Stimulated activated CD8-positive, alpha-beta memory T cell treated with anti-CD3 and anti-CD28 coated beads, Interleukin-12 subunit alpha, Interleukin-12 subunit beta, amount 100 ng/mL, for 24 hours (primary cell): ENCODE results near the gene REXO1.

Source experiments
- DNase-seq: peaks from one replicate; pipeline ENCODE4 v3.0.0-alpha.2; 2020; ENCODE audit errors: extremely low read depth

REXO1 gene

DNA sequence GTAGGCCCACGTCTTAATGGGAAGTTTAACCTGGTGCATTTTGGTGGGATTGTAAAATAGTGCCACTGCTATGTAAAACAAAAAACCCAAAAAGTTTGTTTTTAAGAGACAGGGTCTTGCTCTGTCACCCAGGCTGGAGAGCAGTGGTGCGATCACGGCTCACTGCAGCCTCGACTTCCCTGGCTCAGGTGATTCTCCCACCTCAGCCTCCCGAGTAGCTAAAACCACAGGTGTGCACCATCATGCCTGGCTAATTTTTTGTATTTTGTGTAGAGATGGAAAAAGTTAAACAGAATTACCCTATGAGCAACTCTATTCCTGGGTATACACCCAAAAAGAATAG, 820 bp upstream of the REXO1 start:
- DNase-seq: no peak

DNA sequence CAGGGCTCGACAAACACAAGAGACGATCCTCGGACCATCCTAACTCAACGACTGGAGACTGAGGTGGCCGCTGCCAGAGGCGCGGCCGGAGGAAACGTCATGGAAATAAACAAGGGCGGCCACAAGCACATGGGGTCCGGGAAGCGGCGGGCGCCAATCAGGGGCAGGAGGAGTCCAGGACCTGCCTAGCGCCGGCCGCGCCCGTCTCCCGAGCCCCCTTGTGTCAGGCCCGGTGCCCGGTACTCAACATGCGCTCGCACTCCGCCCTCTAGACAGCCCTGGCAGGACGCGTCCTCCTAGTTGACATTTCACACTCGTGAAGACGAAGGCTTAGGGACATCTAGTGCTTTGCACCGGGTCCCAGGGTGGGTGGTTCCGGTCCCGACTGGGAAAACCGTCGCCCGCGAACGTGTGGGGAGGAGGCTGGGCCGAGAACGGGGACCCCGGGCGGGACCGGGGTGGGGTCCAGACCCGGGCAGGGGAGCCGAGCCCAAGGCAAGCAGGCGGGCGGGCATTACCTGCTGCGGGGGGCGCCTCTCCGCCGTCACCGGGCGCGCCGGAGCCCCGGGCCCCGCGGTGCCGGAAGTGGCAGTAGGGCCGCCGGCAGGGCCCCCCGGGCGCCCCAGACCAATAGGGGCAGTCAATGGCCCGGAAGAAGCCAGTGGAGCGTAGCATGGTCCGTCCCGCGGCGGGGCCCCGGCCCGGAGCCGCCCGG, 442 bp downstream of the REXO1 start:
- DNase-seq: no peak

DNA sequence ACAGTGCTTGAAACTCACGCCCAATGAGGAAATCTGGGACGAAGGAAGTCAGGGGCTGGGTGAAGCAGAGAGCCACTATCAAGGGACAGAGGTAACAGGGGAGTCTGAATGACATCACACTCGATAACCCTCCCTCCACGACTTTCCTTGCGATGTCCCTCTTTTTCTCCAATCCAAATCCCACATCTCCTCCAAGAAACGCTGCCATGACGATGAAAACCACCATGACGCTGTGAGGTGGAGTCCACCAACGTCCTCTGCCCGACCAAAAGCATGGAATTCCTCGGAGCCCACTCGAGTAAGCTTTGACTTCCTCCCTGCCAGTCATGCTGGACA, 967 bp downstream of the REXO1 start:
- DNase-seq: no peak

- DNase-seq: no peak
Observed at GRCh38 chr19:1846517-1847204, 1.6 kb downstream of the REXO1 start.

DNA sequence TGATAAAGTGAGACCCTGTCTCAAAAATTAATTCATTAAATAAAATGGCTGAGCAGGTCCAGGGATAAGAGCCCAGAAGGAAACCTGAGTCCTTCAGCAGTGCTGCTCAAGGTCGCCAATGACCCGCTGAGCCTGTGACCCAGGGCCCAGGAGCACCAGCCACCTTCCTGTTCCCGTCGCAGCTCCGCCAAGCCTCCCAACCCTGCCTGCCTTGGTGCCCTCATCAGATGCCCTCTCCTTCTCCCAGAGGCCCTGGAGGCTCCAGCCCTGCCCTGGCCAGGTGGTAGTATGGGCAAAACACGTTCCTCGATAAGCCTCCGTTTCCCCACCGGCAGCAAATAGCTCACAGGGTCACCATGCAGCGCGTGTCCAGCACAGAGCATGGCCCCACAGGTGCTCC, 2.6 kb downstream of the REXO1 start:
- no peak for DNase-seq

DNA sequence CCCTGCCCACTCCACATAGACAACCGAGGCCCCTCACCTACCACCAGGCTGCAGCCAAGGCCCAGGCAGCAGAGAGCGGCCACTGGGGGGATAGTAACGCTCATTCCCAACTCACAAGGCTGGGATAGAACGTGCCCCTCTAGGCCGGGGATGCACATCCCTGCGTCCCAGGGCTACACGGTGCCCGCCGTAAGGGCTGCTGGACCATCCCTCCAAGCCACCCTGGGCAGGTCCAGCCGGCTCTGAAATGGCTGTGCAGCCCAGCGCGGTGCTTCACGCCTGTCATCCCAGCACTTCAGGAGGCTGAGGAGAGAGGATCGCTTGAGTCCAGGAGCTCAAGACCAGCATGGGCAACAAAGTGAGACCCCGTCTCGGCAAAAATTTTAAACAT, 3.2 kb downstream of the REXO1 start:
- DNase-seq: no peak

DNA sequence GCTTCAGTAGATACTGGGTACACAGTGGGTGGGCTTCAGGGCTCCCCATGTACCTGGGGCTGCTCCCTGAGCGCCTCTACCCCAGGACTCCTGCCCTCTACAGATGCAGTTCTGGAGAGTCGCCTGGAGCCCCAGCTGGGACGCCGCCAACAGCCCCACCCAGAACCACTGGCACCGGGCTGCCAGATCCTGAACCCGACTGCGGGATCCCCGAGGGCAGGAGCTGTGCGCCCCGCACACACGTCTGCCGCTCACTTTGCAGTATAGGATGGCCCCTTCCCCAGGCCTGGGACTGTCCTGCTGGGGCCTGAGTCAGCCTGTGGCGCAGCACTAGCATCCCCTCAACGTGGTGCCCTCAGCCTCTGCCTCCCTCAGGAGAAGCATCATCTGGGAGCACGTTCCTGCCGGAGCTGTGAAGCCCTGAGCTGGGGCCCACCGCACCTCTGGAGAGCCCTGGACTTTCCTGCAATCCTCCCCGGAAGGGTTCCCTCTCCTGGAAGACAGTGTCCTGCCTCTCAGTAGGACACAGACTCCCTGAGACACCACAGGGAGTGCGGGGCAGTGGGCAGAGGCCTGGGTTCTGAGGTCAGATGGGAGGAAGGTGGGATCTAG, 3.7 kb downstream of the REXO1 start:
- DNase-seq: no peak

- no peak for DNase-seq
Observed at GRCh38 chr19:1843646-1844394, 4.5 kb downstream of the REXO1 start.

GRCh38 chr19:1843116-1843515, 5.2 kb downstream of the REXO1 start:
- no peak for DNase-seq

DNA sequence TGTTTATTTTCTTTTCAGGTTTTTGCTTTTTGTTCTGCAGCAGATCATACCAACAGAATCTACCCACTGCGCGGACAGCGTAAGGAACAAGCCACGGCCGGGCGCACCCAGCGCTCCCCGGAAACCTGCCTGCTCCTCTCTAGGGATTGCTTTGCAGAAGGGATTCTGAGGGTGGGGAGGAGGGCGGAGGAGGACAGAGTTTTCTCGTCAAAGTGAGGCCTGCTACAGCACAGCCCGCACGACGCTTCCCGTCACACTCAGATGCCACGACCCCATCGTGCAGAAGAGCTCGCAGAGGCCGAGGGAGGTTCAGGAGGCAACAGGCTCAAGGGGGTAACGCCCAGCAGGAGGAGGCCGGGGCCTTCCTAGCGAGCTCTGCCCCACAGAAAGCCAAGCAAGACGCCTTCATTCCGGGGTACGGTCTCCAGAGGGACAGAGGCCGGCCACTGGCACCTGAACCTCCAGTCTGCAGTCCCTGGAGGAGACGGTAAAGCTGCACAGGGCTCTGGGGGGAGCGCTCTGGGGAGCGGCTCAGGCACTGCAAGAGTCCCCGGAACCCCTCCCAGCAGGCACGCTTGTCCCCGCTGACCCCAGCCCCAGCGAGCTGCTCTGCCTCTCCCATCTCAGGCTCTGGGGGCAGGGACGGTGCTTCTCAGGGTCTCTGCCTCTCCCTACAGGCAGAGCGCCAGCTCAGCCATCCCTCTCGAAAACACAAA, 6.9 kb downstream of the REXO1 start:
- no peak for DNase-seq

GRCh38 chr19:1840541-1841115, 7.7 kb downstream of the REXO1 start:
- no peak for DNase-seq

- no peak for DNase-seq
Observed at GRCh38 chr19:1839658-1840540, 8.4 kb downstream of the REXO1 start.

DNA sequence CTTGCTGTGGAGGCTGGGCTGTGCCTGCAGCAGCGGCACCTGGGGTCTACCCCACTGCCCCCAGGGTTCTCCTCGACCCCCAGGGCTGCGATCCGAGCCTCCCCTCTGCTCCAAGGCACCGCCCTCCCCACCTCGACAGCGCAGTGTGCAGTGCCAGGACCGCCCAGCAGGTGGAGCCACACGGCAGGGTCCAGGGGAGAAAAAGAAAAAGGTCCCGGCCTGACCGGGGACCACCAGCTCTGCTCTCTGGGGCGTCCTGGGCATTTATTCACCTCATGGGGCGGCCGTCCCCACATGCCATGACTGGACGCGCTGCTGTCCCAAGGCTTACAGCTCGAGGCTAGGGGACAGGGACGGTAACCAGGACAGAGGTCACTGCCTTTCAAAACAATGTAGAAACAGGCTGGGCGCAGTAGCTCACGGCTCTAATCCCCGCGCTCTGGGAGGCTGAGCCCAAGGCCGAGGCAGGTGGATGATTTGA, 10.6 kb downstream of the REXO1 start:
- DNase-seq: no peak

DNA sequence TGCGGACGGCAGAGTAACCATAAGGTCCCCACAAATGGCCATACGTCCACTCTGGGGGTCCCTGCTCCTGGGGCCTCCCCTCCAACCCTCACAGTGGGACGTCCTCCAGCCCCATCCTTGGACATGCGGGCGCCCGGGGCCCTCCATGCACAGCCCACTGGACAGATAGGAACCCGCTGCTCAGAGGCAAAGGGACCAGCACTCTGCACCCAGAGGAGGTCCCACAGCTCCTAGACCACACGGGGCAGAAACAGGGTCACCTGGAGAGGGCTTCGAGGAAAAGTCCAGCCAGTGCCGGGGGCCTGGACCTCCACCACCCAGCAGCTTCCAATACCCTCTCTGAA, 11.1 kb downstream of the REXO1 start:
- no peak for DNase-seq

- DNase-seq: no peak
Observed at GRCh38 chr19:1836458-1837221, 11.6 kb downstream of the REXO1 start.

GRCh38 chr19:1833540-1833939, 14.7 kb downstream of the REXO1 start:
- DNase-seq: no peak

- DNase-seq: no peak
Observed at GRCh38 chr19:1832046-1832663, 16.1 kb downstream of the REXO1 start.

- no peak for DNase-seq
Observed at GRCh38 chr19:1830978-1831377, 17.3 kb downstream of the REXO1 start.

DNA sequence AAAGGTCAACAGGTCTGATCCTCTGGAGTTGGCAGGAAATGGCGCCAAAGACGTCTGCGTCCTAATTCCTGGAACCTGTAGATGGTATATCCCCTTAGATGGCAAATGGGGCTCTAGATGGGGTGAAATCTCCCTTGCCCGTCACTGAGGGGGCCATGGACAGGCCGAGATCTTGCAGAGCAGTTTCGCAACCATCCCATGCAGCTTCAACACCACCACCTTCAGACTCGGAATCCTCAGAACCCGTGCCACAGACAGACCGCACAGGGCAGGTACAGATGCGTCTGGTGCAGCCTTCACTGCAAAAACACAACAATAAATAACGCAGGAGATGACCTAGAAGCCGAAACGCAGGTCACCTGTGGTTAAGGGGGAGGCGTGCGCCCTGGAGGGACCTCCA, 17.7 kb downstream of the REXO1 start:
- DNase-seq: no peak

GRCh38 chr19:1829958-1830357, 18.3 kb downstream of the REXO1 start:
- DNase-seq: no peak
